Measurements from ENCODE around the gene MXRA5. TPM values are rescaled to one million over a fixed set of nuclear protein-coding genes. Genes with fewer than 3 reads are reported as not detected.

The MXRA5 gene
- total RNA-seq (2021) (1.8 to 2.8 TPM (median 1.8 TPM) in 3 replicates), Bru-seq, nascent RNA (percentile 28 among the genes with signal in this experiment)
- long read RNA-seq, experiment 1, full-length matches to known transcripts = 1 of 5 reads
- long read RNA-seq, experiment 1, partial matches to known transcripts = 0 of 5 reads
- long read RNA-seq, experiment 1, other reads (novel, unspliced or antisense) = 4 of 5 reads
- long read RNA-seq, experiment 2 = 0 reads
- long read RNA-seq, experiment 3 = 0 reads

DNA sequence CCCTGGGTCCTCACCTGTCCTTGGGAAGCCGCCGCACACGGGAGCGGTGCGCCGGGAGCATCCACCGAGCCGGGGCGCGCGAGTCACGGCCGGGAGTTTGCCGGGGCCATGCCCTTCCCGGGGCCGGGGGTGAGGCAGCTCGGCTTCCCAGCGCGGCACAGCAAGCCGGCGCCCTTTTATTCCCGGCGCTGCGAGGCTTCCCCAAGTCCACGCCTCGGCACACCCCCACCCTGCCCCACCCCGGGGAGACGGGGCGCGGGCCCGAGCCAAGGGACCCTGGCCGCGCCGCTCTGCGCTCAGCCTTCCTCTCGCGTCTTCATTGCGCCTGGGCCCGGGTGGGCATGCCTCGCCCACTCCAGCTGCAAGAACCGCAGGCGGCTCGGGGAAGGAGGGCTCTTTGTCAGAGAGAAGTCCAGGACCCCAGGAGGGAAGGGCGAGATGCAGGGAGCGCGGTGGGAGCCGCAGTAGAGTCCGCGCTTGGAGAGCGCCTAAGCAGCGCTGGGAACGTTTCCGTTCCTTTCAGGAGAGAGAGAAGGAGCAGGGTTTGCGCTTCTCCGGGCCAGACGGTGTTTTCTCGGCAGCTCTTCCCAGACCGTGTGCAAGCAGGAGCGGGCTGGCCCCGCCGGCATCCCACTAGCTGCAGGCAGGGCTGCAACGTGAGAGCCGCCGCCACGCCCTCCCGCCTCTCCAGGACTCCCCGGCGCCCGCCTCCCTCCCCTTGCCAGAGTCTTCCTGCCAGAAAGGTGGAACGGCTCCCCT is at the start of gene MXRA5:
Gene MXRA5 (minus strand): TSS at position 152 of the 759 bp plus-strand sequence. CDS start 2,819 bp downstream, outside the sequence.
- Mint-ChIP-seq H3K27ac (no peak within 1 kb of the TSS), H3K9me3 (peaks cover 6% of the 10 kb centered on the region), H3K4me3 (peak within 1 kb of the TSS; percentile 76), H3K27me3 (ENCODE audit: low read depth) (peaks cover 55% of the 10 kb centered on the region), H3K4me1 (peaks cover 8% of the 10 kb centered on the region; the same call in 1 of the 2 replicates), H3K36me3 (peaks cover 3% of the 10 kb centered on the region; the same call in 1 of the 2 replicates)
- DNase-seq (ENCODE audit: low spot score) = peak; percentile 62
- peak; percentile 71 for ATAC-seq
- POLR2A ChIA-PET = interaction anchor here (0.8 kb wide), 1 partner anchor 471 kb away, joined by 3 read pairs; no protein-coding TSS in a partner anchor
- CTCF ChIA-PET = no interaction called here
- TF ChIP-seq ATF1 (CRISPR knock-in tag; IDR thresholded peaks at IDR 0.05) (no peak), MAX (CRISPR knock-in tag; IDR thresholded peaks at IDR 0.05) (0 out of 2 replicates have a peak, but pooled peaks have one; percentile 17)

GRCh38 chrX:3393581-3394111 is 47.2 kb upstream of the MXRA5 start:
- Mint-ChIP-seq H3K36me3 (no peaks in the 10 kb centered on the region), H3K4me1 (no peaks in the 10 kb centered on the region), H3K4me3 (no peak overlapping the region), H3K27ac (no peak overlapping the region), H3K9me3 (no peaks in the 10 kb centered on the region), H3K27me3 (ENCODE audit: low read depth) (no peaks in the 10 kb centered on the region)
- ATAC-seq (no peak), DNase-seq (ENCODE audit: low spot score) (no peak)
- TF ChIP-seq ZNF512 (CRISPR knock-in tag; IDR thresholded peaks at IDR 0.05; ENCODE audit: borderline replicate concordance) (no peak), AFF4 (CRISPR knock-in tag; IDR thresholded peaks at IDR 0.05; ENCODE audit: borderline replicate concordance) (no peak), TP53 (CRISPR knock-in tag; IDR thresholded peaks at IDR 0.05) (no peak), HMGXB4 (CRISPR knock-in tag; IDR thresholded peaks at IDR 0.05) (no peak), KAT7 (CRISPR knock-in tag; IDR thresholded peaks at IDR 0.05; ENCODE audit: borderline replicate concordance) (no peak), HMGA2 (CRISPR knock-in tag; IDR thresholded peaks at IDR 0.05) (no peak), GRHL2 (CRISPR knock-in tag; IDR thresholded peaks at IDR 0.05; ENCODE audit: insufficient replicate concordance, severe bottlenecking) (no peak)
- TF ChIP-seq, protein P1, sequence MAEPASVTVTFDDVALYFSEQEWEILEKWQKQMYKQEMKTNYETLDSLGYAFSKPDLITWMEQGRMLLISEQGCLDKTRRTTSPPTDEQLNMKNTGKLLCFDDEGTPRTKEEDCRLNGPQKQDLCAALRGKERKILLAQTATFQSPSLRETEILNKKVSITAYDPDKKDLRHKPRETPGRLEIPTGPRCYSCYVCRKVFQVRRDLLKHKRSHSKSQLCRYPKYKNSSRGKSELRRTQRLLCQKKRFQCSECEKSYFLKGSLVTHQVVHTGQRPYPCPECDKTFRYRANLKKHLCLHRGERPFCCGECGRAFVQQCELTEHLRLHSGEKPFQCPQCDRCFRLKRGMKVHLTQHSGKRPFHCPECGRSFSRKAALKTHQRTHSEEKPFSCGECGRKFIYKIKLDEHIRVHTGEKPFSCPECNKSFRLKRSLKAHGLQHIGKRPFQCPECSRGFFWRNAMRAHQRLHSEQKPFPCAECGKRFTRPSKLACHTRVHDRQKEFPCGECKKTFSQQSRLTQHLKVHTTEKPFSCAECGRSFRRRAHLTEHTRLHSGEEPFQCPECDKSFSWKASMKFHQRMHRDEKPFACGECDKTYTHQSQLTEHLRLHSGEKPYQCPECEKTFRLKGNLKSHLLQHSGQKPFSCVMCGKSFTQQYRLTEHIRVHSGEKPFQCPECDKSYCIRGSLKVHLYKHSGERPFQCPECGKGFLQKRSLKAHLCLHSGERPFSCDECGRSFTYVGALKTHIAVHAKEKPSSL (CRISPR knock-in tag; conservative IDR thresholded peaks at IDR 0.05) = no peak
- ChIA-PET CTCF (no interaction called here), POLR2A (no interaction called here)

Data from WTC11 (cell line).